Measurements from ENCODE around the gene TGIF2.
"Not testable (repeated sequence)": the region's sequence is repeated elsewhere in the genome, so short reads cannot be mapped to it uniquely, and the experiment has no call there.

TGIF2 gene

DNA sequence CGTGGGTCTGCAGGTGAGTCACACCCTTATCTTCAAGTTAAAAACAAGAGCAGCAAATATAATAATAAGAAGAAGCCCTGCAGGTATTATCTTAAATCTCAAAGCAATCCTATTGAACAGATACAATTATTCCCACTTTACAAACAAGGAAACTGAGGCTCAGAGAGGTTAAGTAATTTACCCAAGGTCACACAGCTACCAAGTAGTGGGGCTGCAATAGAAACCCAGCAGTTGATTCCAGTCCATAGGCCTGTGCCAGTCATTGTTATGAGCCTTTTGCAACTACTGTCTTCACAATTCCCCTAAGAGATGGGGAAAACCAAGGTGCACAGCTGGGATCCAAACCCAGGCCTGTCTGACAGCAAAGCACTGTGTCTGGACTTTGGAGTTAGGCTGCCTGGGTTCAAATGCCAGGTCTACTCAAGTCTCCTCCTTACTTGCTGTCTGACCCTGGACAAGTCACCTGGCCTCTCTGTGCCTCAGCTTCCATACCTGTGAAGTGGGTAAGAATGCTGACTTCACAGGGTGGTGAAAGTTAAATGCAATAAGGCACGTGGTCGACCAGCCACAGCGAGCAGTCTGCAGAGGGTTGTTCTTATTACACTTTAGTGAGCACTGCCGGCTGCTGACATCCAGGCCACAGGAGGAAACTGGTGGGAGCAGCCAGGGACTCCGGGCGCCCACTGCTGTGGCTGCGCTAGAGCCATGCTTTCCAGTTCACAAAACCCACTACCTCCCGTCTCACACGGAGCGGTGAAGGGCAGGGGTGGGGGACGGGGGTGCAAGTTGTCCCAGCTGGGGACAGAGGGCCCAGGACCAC, 26.0 kb upstream of the TGIF2 start:
- no peak for DNase-seq

DNA sequence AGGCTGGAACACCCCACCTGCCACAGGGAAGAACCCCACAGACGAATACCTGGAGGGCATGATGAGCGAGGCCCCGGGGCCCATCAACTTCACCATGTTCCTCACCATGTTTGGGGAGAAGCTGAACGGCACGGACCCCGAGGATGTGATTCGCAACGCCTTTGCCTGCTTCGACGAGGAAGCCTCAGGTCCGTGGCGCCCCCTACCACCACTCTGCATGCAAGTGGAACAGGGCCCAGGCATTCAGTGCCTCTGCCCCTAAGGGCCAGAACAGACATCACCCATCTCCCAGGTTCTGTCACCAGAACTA, 25.4 kb upstream of the TGIF2 start:
- no peak for DNase-seq

DNA sequence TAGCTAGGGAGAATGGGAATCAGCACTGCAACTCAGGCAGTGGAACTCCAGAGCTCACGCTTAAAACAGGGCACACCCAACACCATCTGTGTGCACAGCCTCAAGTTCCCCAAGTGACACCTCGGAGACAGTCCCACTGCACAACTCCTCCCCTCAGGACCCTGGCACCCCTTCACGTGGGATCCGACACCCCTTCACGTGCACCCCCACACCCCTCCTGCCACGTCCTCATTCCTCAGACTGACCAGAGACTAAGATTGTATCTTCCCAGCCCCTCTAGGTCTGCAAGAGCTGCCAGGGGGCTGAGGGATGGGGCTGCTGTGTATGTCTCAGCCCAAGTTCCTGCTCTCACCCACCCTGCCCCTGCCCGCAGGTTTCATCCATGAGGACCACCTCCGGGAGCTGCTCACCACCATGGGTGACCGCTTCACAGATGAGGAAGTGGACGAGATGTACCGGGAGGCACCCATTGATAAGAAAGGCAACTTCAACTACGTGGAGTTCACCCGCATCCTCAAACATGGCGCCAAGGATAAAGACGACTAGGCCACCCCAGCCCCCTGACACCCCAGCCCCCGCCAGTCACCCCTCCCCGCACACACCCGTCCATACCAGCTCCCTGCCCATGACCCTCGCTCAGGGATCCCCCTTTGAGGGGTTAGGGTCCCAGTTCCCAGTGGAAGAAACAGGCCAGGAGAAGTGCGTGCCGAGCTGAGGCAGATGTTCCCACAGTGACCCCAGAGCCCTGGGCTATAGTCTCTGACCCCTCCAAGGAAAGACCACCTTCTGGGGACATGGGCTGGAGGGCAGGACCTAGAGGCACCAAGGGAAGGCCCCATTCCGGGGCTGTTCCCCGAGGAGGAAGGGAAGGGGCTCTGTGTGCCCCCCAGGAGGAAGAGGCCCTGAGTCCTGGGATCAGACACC, 24.4 kb upstream of the TGIF2 start:
- no peak for DNase-seq

DNA sequence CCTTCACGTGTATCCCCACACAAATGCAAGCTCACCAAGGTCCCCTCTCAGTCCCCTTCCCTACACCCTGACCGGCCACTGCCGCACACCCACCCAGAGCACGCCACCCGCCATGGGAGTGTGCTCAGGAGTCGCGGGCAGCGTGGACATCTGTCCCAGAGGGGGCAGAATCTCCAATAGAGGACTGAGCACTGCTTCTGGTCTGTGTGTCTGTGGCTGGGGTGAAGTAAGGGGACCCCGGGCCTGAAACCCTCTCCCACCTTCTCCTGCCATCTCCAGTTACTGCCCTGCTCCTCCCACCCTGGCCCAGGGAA, 23.8 kb upstream of the TGIF2 start:
- no peak for DNase-seq

DNA sequence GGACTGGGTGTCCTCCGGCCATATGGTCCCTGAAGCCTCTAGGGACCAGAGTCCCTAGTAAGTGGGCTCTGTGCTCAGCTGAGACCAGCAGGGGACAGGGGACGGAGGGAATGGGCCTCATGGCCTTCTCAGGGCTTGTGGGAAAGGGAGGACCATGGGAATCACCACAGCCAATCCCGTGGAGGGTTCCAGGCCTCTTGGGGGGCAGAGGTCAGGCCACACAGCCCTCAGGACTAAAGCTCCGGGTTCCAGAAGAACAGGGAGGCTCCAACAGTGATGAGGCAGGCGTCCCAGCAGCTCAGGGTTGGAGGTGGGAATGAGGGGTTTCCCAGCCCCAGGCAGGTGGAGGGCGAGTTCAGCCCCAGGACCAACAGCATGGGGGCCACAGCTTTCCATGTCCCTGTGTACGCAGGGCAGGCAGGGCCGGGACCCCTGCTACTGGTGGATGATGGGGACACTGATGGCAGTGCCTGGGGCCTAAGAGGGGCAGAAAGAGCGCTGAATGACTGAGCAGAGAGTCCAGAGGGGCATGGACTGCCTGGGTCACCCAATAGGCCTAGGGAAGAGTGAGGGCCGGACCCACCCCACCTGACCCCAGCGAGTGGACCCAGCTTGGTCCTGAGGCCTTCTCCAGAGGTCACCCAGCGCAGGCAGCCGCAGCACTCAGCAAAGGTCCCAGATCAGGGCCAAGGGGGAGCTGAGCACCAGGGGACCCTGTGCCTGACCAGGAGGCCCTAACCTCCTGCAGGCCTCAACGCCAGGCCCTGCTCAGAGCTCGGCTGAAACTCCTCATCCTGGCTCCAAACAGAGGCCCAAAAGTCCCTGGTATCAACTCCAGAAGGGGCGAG, 23.2 kb upstream of the TGIF2 start:
- DNase-seq, result no peak

DNA sequence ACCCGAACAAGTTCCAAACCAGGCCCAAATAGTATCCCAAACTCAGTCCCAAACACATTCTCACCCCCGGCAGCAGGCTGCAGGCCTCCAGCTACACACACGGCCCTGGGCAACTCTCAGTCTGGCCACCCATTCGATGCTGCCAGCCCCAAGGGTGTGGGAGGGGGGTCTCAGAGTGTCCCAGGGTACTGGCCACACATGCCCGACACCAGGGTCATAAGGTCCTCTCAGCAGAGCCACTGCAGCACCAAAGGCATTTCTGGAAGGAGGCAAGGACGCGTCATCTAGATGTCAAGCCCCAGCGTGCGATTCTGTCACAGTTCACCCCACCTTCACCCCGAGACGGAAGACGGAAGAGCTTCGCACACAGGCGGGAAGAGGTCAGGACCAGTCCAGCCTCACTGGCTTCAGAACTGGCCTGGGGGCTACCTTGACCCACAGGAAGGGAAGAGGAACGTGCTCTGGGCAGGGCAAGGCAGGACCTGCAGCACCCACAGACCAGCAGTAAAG, 22.6 kb upstream of the TGIF2 start:
- DNase-seq, result no peak

DNA sequence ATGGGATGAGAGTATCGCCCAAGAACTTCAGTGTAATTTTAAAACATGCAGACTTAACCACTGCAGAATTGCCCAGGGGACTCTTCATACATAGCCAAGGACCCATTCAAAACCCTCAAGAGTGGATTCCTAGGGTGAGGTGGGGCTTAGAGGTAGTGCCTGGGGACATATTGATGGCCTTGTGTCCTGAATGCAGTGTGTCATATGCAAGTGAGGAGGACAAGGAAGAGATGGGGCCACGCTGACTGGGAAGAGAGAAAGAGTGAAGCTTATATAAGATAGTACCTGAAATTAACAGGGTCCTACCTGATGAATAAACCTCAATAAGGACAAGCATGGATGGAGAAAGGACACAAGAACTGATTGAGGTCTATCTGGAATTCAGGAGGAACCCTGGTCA, 18.1 kb upstream of the TGIF2 start:
- no peak for DNase-seq

DNA sequence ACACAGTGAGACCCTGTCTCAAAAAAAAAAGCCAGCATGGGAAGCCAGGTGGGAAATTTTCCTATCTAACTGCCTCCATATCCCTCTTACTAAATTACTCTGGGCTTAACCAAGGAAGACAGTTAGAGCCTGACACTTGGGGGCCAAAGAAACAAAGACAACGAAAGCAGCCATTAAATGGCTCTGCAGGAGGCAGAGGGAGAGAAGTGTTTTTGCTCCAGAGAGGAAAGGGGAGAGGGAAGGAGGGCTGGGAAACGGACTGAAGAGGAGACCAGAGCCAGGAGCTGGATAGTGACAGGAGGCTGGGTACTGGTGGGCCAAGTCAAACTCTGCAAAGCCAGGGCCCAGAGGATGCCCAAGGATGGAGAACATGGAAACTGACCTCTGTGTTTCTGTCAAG, 10.7 kb upstream of the TGIF2 start:
- no peak for DNase-seq

DNA sequence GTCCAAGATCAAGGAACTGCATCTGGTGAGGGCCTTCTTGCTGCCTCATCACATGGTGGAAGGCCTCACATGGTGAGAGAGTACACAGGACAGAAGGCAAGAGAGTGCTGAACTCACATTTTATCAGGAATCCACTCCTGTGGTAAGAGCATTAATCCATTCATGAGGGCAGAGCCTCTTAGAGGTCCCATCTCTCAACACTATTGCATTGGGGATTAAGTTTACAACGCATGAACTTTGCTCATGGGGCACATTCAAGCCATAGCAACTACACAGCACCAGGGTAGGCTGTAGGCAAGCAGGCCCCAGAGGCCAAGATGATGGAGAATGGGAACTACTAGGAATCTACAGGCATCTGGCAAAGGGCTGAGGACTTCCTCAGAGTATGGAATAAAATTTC, 10.0 kb upstream of the TGIF2 start:
- no peak for DNase-seq

DNA sequence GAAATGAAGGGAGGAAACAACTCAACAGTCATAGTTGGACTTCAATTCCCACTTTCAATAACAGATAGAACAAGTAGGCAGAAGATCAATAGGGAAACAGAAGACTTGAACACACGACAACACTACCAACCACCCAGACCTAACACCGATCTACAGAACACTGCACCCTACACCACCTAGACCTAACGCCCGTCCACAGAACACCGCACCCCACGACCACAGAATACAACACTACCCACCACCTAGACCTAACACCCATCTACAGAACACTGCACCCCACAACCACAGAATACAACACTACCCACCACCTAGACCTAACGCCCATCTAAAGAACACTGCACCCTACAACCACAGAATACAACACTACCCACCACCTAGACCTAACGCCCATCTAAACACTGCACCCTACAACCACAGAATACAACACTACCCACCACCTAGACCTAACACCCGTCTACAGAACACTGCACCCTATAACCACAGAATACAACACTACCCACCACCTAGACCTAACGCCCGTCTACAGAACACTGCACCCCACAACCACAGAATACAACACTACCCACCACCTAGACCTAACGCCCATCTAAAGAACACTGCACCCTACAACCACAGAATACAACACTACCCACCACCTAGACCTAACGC, 9.2 kb upstream of the TGIF2 start:
- not testable (repeated sequence) for DNase-seq

DNA sequence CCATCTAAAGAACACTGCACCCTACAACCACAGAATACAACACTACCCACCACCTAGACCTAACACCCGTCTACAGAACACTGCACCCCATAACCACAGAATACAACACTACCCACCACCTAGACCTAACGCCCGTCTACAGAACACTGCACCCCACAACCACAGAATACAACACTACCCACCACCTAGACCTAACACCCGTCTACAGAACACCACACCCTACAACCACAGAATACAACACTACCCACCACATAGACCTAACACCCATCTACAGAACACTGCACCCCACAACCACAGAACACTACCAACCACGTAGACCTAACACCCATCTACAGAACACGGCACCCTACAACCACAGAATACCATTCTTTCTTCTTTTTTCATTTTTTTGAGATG, 8.7 kb upstream of the TGIF2 start:
- not testable (repeated sequence) for DNase-seq

DNA sequence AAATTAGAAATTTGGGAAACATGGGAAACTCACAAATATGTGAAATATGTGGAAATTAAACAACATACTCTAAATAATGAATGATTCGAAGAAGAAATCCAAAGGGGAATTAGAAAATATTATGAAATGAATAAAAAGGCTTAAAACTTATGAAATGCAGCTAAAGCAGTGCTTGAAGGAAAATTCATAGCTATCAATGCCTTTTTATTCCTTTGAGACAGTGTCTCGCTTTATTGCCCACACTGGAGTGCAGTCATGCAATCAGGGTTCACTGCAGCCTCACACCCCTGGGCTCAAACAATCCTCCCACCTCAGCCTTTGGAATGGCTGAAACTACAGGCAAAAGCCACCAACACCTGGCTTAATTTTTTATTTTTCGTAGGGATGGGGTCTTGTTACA, 7.9 kb upstream of the TGIF2 start:
- DNase-seq, result no peak

DNA sequence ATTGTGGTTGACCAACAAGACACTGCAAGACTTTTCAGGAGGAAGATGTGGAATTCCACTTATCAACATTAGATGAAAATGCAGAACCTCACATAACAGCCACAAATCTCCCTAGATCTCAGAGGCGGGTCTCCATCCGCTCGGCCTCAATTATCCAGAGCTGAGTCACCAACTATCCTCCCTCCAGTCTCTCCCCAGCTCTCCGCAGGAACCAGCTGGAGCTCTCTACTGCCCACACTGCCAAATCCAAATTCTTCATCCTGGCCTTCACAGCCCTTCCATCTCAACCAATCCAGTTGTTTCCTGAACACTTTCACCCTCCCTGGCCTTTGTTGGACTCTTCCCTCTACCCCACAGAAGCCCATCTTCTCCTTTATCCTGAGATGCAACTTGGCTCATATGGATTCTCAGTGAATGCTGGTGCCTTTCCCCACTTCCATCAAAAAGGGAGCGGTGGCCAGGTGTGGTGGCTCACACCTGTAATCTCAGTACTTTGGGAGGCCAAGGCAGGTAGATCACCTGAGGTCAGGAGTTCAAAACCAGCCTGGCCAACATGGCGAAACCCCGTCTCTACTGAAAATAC, 3.5 kb upstream of the TGIF2 start:
- no peak for DNase-seq

DNA sequence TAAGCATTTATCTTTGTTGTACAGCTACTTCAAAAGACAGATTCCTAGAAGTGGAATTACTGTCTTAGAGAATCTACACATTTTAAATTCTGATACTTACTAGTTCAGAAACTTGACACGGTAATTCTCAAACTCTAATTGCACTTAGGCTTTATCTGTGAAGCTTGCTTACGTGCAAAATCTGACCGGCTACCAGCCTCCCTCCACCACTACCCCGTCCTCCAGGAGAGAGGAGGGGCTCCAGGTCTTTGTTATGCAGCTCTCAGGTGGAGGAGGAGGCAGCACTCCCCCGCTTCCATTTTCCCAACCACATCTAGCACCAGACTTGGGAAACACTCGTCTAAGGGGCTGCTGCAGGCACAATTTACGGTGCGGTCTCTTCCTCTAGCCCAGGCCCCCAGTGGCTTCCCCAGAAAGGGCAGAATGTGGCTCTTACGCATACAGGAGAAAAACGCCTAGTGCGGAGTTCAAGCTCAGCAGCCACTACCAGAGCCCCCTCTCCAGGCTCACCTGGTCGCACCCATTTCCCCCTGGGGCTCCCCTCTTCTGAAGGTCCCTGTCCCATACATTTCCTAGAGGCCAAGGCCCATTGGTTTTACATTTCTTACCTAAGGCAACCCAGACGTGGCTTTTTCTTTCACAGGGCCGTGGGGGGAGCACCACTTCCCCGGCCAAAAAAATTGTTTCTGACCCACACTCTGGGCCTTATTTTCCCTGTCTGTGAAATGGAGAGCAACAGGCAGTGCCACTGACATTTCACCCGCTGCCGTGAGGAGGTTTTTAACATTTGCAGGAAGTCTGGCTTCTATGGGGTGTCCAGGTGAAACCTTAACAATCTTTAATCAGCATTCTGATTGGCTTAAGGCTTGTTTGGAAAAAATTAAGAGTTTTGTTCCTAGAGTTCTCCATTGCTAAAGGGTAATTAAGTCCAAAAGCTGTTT, 1.6 kb upstream of the TGIF2 start:
- no peak for DNase-seq

DNA sequence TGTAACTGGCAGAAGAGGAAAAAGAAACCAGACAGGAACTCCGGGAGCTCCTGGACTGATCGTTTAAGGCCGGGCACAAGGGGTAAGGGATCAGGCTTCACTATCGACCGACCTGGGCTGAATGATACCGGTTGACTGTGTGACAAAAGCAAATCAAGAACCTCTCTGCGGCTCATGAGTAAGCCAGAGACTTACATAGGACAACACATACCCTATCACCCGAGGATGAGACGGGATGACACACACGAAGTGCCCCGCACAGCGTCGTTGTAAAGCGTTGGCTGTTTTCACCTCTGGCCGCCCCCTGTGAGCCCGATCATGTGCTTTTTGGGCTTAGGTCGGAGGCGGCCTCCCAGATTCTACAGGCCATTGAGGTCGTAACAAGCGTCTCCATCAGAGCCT, 695 bp upstream of the TGIF2 start:
- DNase-seq, result peak; percentile 87

DNA sequence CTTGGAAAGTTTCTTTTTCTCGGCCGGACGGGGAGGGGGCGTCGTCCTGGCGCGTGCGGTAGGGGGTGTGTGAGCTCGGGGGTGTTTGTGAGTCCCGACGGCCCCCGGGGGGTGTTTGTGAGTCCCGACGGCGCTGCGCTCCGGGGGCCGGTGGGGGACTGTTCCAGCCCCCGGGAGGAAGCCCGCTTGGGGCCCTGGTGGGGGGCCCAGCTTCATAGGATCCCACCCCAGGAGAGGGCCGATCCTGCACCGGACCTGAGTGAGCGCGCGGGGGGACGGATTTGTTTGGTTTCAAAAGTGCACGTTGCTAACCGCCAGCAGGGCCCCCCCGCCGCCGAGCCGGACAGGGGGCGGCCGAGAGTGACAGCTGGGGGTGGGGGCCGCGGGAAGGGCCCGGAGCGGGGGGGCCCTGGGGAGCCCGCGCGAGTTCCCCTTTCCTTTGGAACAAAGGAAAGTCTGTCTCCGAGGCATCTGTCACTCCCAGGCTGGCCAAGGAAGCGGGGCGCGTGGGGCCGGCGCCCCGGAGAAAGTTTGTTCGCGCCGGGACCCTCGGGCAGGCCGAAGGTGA, 485 bp downstream of the TGIF2 start:
- peak; percentile 74 for DNase-seq

DNA sequence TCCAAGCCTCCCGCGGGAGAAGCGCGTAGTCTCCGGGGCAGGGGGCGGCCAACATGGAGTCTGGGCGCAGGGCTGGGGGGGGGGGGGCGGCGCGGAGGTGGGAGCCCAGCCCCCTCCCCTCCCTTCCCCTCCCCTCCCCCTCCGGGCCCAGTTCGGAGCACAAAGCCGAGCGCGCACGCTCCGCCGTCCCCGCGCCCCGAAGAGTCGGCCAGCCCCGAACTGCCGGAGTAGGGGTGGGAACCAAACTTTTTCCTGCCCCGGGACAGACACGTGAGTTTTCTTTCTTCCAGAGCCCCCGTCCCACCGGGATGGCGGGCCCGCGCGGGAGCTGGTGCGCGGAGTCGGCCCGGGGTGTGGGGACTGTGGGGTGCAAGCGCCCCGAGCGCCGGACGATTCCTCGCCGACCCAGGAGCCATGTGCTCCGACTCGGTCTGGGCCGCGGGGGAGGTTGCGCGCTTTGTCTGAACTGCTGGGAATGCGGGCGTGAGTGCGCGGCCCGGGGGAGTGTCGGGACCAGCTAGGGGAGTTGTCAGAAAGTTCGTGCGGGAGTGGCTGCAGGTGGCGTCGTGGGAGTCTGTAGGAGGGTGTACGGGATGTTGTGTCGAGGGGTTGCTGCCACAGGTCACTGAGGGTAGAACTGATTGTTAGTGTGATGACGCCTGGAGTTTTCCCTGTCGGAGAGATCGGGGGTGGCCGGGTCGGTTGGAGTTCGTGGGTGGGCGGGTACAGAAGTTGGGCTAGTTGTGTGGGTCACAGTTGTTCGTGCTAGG, 1.2 kb downstream of the TGIF2 start:
- DNase-seq, result peak; percentile 76

DNA sequence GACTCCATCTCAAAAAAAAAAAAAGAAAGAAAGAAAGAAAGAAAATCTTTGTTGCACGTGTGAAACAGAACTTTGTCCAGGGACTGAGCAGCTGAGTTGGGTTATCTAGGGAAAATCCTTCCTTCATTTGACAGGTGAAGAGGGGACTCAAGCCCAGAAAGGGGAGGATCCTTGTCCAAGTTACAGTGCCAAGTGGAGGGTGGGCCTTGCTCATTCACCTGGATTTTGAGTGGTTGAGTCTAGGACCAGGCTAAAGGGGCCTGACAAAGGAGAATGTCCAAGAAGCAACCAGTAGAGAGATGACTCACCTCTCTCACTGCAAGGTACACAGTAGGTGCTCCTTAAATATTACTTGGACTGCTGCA, 2.7 kb downstream of the TGIF2 start:
- no peak for DNase-seq

DNA sequence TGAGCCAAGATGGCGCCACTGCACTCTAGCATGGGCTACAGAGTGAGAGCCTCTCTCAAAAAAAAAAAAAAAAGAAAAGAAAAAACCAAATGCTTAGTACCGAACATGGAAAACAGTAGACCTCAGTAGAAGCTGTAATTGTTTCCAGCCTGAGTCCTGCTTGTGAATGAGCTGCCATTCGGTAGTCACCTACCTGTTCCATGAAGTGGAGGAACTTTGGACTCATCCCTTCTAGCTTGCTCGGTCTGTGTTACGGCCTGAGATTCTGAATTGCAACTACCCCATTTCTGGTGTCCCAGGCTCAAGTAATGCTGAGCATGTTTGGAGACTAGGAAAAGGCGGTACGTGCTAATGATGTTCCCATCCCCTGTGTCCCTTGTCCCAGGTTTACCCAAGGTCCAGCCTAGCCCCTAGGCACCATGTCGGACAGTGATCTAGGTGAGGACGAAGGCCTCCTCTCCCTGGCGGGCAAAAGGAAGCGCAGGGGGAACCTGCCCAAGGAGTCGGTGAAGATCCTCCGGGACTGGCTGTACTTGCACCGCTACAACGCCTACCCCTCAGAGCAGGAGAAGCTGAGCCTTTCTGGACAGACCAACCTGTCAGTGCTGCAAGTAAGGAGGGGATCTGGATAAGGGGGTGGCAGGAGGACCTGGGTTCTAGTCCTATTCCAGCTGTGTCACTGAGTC, 5.1 kb downstream of the TGIF2 start:
- DNase-seq, result no peak

Data from activated CD8-positive, alpha-beta memory T cell treated with anti-CD3 and anti-CD28 coated beads, Interleukin-2, amount 50 U/mL, for 48 hours (primary cell).